OCI-LY7 (cell line): ENCODE data around the gene NEIL3. TPM values are rescaled to one million over a fixed set of nuclear protein-coding genes. Genes with fewer than 3 reads are reported as not detected.
A peak's percentile ranks its signal among the peaks of the same experiment; 100 is the strongest.

Experiments
- BruUV-seq: library from RNA; stranded (reverse); fragments of 400-500 nt; replicated peaks from 2 replicates; lab custom pipeline; 2021; lab: Mats Ljungman, UMichigan
- CTCF ChIA-PET: fragments of 300-600 bp; sonication (Branson Sonifier 250); formaldehyde crosslinking; loops from one replicate; lab custom pipeline; 2022; ENCODE audit warnings: antibody characterized with exemption; ENCODE audit not compliant: unreplicated experiment; lab: Charles Lee
- POLR2A ChIA-PET: fragments of 300-600 bp; sonication (Branson Sonifier 250); formaldehyde crosslinking; loops from one replicate; lab custom pipeline; 2022; ENCODE audit warnings: antibody characterized with exemption; lab: Charles Lee
- DNase-seq: peaks from one replicate; pipeline ENCODE4 v3.0.0-alpha.2; 2015; ENCODE audit warnings: low spot score
- H2AFZ ChIP-seq: fragments of 200-600 bp; sonication (generic), shearing (Covaris generic); 2 replicates; pipeline ENCODE4 v1.6.1; 2014; ENCODE audit warnings: mild to moderate bottlenecking, antibody characterized with exemption, low read length, moderate library complexity
- H3K27ac ChIP-seq: fragments of 200-600 bp; sonication (generic); 2 replicates; pipeline ENCODE4 v1.5.1; 2014; ENCODE audit warnings: mixed run types, low read depth, mild to moderate bottlenecking, moderate library complexity, low read length, inconsistent platforms; ENCODE audit not compliant: poor library complexity, severe bottlenecking
- H3K36me3 ChIP-seq: fragments of 200-600 bp; sonication (generic); 2 replicates; pipeline ENCODE4 v1.6.1; 2014; ENCODE audit warnings: mild to moderate bottlenecking, antibody characterized with exemption, low read length, moderate library complexity, mixed read lengths; ENCODE audit not compliant: insufficient read depth
- H3K4me1 ChIP-seq: fragments of 200-600 bp; sonication (generic); 2 replicates; pipeline ENCODE4 v1.5.1; 2014; ENCODE audit warnings: mild to moderate bottlenecking, low read length; ENCODE audit not compliant: insufficient read depth, poor library complexity, severe bottlenecking
- H3K4me2 ChIP-seq: fragments of 200-600 bp; sonication (generic); 2 replicates; pipeline ENCODE4 v1.6.1; 2014; ENCODE audit warnings: mild to moderate bottlenecking, low read length
- H3K4me3 ChIP-seq: fragments of 200-600 bp; sonication (generic); 2 replicates; pipeline ENCODE4 v1.5.1; 2014; ENCODE audit warnings: mild to moderate bottlenecking, low read depth, low read length; ENCODE audit not compliant: poor library complexity, severe bottlenecking
- H3K79me2 ChIP-seq: fragments of 200-600 bp; sonication (generic); 2 replicates; pipeline ENCODE4 v1.6.1; 2016; ENCODE audit warnings: low read depth, mild to moderate bottlenecking, low read length, moderate library complexity, mixed read lengths; ENCODE audit not compliant: insufficient read depth
- H3K9me2 ChIP-seq: fragments of 200-600 bp; sonication (generic); 2 replicates; pipeline ENCODE4 v1.6.1; 2016; ENCODE audit warnings: mild to moderate bottlenecking, low read length, mixed read lengths; ENCODE audit not compliant: insufficient read depth
- H3K9me3 ChIP-seq: fragments of 200-600 bp; sonication (generic); 2 replicates; pipeline ENCODE4 v1.6.1; 2014; ENCODE audit warnings: mild to moderate bottlenecking, mixed run types, low read length, mixed read lengths
- H4K20me1 ChIP-seq: fragments of 200-600 bp; sonication (generic); 2 replicates; pipeline ENCODE4 v1.6.1; 2014; ENCODE audit warnings: mild to moderate bottlenecking, antibody characterized with exemption, low read length, moderate library complexity, mixed read lengths; ENCODE audit not compliant: insufficient read depth
- CTCF ChIP-seq: fragments of 200-600 bp; sonication (generic); conservative IDR thresholded peaks from 2 replicates; pipeline ENCODE4 v1.5.1; 2014; ENCODE audit warnings: mild to moderate bottlenecking, antibody characterized with exemption, low read length, moderate library complexity, mixed read lengths
- EZH2phosphoT487 ChIP-seq: fragments of 200-600 bp; sonication (generic); IDR thresholded peaks from 2 replicates; pipeline ENCODE4 v1.6.1; 2018; ENCODE audit warnings: low read depth, borderline replicate concordance, mild to moderate bottlenecking, mixed run types, antibody characterized with exemption, low read length, moderate library complexity, mixed read lengths
- intact Hi-C: fragments of 100-400 bp; cut with micrococcal nuclease; formaldehyde crosslinking; loops from one replicate; pipeline ENCODE4 v1.10.0; 2022; ENCODE audit not compliant: unreplicated experiment
- total RNA-seq, 2 experiments: library from RNA; depleted of rRNA in 1 of 2; stranded (reverse); fragments of >200 nt in 1 of 2; shearing (Covaris generic) in 1 of 2; gene quantifications; 2 replicates each; pipeline ENCODE4 v1.2.3, GENCODE V29; 2014 to 2022

The NEIL3 gene
- total RNA-seq, 2 experiments from 2014 or later = 19.1 to 22.9 TPM

GRCh38 chr4:177308125-177308524 is 1.5 kb upstream of the NEIL3 start:
- Histone ChIP-seq H3K4me3 (no peak overlapping the region), H3K27ac (no peak overlapping the region), H3K9me3 (no peaks in the 10 kb centered on the region), H2AFZ (peak overlapping the region; percentile 98), H3K79me2 (peaks cover 31% of the 10 kb centered on the region), H3K4me2 (no peak overlapping the region; the same call in 1 of the 2 replicates), H3K36me3 (peaks cover 11% of the 10 kb centered on the region), H3K9me2 (no peaks in the 10 kb centered on the region; the same call in 1 of the 2 replicates), H3K4me1 (peaks cover 28% of the 10 kb centered on the region), H4K20me1 (no peaks in the 10 kb centered on the region)
- CTCF ChIA-PET = interaction anchor here (1.4 kb wide), 1 partner anchor 58 kb away, joined by 3 read pairs; no protein-coding TSS in a partner anchor
- POLR2A ChIA-PET = interaction anchor here (1.2 to 4.1 kb wide), 7 partner anchors 8 to 134 kb away, joined by 4 to 37 read pairs (median 6); partner anchors contain the start of gene AGA
- intact Hi-C loops = no loop called here
- no peak for DNase-seq
- no TSS peak for BruUV-seq
- TF ChIP-seq EZH2phosphoT487 = no peak
- no peak for TF ChIP-seq CTCF

GRCh38 chr4:177308847-177309521 is 690 bp upstream of the NEIL3 start:
- Histone ChIP-seq H3K36me3 (peaks cover 19% of the 10 kb centered on the region), H3K9me3 (no peaks in the 10 kb centered on the region), H4K20me1 (no peaks in the 10 kb centered on the region), H3K4me3 (peak overlapping the region; percentile 94), H3K27ac (no peak overlapping the region), H3K79me2 (peaks cover 40% of the 10 kb centered on the region), H3K9me2 (no peaks in the 10 kb centered on the region), H3K4me2 (peak overlapping the region; percentile 94), H3K4me1 (peaks cover 31% of the 10 kb centered on the region), H2AFZ (peak overlapping the region; percentile 98)
- ChIA-PET POLR2A (interaction anchor here (0.6 to 4.1 kb wide), 14 partner anchors 9 to 1497 kb away, joined by 3 to 37 read pairs (median 5); partner anchors contain the start of genes AGA and GPM6A), CTCF (interaction anchor here (0.6 to 1.4 kb wide), 4 partner anchors 8 to 59 kb away, joined by 3 to 7 read pairs (median 6); no protein-coding TSS in a partner anchor)
- no peak for TF ChIP-seq CTCF
- TF ChIP-seq EZH2phosphoT487 = no peak
- DNase-seq = peak; percentile 8
- intact Hi-C loops = no loop called here
- BruUV-seq = no TSS peak
